NCI-H1092 treated with DMSO at 0.1 percent for 48 hours (cell line): ENCODE data around the gene HHLA2.
"Not testable (repeated sequence)": the region's sequence is repeated elsewhere in the genome, so short reads cannot be mapped to it uniquely, and the experiment has no call there.

Source experiments
- DNase-seq: peaks from one replicate; lab custom pipeline; 2025; lab: John Stamatoyannopoulos, UW

Gene HHLA2

DNA sequence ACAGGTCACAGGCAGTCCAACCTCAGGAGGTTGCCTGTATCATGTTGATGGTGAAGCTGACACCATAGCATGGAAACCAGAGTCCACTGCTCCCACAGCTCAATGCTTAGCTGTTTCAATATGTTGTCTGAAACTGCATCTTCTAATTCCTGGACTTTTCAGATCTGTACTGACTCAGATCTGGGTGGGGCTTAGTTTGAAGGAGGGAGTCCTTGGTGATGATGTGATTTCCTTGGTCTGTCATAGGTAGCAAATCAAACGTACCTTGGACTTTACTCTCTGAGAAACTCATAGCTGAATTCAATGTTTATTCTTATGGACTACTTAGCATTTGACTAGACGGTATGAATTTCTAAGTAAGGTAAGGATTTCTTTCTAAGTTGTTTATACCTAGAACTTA, at the start of gene HHLA2:
HHLA2 (plus strand) TSS at position 310 of the 400 bp plus-strand sequence. CDS start 55,266 bp downstream, outside the sequence.
- DNase-seq, result no peak

GRCh38 chr3:108250626-108251025, 45.7 kb upstream of the HHLA2 start:
- no peak for DNase-seq

DNA sequence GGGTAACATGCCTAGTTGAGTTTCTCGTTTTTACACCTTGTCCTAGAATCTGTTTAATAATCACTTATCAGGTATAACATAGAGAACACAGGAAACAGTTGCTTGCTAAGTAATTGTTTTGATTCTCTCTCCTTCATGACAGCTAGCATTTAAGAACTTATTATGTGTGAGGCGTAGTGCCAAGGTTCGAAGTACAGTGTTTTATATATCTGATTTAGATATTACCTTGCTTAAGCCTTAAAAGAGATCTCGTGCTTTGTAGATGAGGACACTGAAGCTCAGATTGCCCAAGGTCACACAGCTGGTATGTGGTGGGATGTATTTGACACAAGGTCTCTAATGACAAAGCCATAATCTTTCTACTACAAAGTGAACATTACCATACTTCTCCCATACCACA, 45.1 kb upstream of the HHLA2 start:
- no peak for DNase-seq

DNA sequence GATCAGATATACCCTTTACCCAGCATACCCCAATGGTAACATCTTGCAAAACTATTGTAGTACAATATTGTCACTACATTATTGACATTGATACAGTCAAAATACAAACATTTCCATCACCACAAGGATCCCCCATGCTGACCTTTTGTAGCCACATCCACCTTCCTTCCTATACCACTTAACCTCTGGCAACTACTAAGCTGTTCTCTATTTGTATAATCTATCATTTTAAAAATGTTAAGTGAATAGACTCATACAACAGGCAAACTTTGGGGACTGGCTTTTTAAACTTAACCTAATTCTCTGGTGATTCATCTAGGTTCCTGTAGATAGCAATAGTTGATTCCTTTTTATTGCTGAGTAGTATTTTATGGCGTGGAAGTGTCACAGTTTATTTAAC, 44.5 kb upstream of the HHLA2 start:
- no peak for DNase-seq

- no peak for DNase-seq
These were observed 41.2 kb upstream of the HHLA2 start for GRCh38 chr3:108255131-108255530.

- not testable (repeated sequence) for DNase-seq
These were observed 31.6 kb upstream of the HHLA2 start for GRCh38 chr3:108264534-108265298.

DNA sequence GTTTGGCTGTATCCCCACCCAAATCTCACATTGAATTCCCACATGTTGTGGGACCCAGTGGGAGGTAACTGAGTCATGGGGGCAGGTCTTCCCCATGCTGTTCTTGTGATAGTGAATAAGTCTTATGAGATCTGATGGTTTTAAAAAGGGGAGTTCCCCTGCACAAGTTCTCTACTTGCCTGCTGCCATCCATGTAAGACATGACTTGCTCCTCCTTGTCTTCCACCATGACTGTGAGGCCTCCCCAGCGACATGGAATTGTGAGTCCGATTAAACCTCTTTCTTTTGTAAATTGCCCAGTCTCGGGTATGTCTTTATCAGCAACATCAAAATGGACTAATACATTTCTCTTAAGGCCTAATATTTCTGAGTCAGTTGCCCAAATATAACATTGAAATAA, 28.1 kb upstream of the HHLA2 start:
- DNase-seq, result not testable (repeated sequence)

DNA sequence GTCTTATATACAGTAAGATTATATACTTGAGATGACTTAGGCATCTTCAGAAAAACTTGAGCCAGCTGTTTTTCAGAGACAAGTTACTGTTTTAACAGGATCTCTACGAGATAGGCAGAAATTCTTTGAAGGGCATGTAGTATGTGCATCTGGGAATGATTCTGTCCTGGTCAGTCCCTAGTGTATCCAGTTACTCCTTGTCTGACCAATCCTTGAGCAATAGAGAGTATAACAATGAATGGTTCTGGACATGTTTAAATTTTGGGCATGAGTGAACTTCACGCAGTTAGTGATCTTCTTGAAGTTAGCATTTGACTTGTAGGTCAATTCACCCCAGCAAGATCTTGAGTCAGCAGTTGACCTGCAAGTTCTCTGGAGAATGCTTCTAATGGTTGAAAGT, 24.7 kb upstream of the HHLA2 start:
- DNase-seq, result no peak

GRCh38 chr3:108279066-108279465, 17.3 kb upstream of the HHLA2 start:
- DNase-seq, result not testable (repeated sequence)

GRCh38 chr3:108280476-108280875, 15.9 kb upstream of the HHLA2 start:
- DNase-seq, result no peak

DNA sequence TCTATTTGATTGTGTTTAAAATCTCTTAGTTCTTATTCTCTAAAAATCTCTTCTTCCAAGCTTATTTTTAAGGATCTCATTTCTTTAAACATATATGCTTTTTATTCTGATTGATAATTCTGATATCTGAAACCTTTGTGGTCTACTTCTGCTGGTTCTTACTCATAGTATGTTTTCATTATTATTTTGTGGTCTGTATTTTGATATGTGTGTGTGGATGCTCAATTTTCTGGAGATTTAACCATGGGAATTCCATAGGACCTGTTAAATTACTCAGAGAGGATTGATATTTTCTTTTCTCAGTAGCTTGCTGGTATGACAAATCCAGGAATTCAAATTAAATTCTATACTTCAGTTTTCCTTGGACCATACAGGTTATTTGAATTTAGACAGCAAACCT, 14.7 kb upstream of the HHLA2 start:
- DNase-seq, result no peak

DNA sequence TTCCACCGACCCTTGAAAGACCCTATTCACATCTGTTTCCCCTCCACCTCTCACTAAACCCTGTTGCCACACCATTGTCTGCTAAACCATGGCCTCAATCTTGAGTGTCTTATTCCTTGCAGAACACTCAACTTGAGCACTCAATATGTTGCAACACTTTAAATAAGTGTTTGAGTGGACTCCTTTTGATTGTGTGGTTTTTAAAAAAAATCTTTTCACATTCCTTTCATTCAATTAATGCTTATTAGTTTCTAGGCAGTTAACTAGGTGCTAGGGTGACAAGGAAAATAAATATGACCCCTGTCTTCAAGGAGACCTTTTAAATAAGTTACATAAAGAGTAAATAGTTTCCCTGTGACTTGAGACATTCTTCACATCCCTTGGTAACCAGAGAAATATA, 13.3 kb upstream of the HHLA2 start:
- DNase-seq, result no peak

- no peak for DNase-seq
These were observed 12.4 kb upstream of the HHLA2 start for GRCh38 chr3:108283989-108284388.

DNA sequence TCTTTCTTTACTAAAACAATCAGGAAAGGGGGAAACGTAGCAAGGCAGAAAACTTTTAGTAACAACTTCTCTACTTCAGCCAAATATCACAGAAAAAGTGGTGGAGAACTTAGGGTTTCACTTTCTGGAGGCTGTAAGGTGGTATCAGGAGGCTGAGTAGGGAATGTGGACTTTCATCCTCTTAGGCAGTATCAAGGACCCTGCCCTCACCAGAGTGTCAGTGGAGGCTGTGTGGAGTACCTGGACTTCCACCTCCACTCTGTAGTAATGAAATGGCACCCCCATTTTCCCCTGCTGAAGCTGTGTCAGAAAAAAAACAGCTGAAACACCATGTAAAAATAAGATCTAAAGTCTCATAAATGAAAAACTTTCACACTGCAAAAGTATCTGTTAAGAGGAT, 11.2 kb upstream of the HHLA2 start:
- DNase-seq, result no peak

GRCh38 chr3:108287146-108287545, 9.2 kb upstream of the HHLA2 start:
- DNase-seq, result no peak

DNA sequence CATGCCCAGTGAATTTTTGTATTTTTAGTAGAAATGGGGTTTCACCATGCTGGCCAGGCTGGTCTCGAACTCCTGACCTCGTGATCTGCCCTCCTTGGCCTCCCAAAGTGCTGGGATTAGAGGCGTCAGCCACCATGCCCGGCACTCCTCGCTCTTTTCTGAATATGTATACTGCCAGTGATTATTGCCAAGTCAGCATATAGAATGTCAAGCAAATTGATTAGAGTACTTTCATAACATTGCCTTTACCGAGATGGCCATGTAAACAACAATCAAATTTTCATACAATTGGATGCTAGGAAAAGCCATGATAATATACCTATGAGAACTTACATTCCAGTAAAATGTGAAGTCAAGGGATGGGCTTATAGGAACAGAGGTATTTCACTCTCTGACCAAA, 8.2 kb upstream of the HHLA2 start:
- not testable (repeated sequence) for DNase-seq

DNA sequence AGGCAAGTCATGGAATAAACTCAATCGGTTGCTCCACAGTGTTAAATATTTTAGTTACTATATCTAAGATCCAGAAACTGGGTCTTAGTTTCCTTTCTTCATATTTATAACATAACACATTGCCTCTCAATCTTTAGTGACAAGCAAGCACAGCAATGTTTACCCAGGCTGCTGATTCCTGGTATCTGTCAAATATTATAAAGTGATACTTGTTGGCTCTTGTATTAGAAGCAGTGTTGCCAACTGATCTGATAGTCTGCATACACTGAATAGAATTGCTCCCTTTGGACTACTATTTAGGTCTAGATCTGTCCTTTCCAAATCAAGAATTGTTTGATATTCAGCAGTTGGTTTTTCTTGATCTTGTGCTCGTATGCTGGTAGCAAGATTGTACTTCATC, 7.2 kb upstream of the HHLA2 start:
- DNase-seq, result no peak

DNA sequence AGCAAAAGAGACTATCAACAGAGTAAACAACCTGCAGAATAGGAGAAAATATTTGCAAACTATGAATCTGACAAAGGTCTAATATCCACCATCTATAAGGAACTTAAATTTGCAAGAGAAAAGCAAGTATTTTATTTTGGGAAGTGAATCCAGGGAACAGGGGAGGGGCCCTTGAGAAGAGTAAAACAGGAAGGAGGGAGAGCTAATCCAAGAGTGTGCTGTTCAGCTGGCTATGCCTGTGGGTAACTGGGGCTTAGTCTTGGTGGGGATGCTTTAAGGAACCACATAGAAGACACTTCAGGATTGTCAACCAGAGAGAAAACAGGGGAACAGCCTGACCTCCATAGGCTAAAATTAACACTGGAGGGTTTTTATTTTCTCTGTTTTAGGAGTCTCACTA, 3.9 kb upstream of the HHLA2 start:
- no peak for DNase-seq

- DNase-seq, result no peak
These were observed 3.4 kb upstream of the HHLA2 start for GRCh38 chr3:108292905-108293328.

- no peak for DNase-seq
These were observed 2.5 kb upstream of the HHLA2 start for GRCh38 chr3:108293858-108294257.

GRCh38 chr3:108295421-108296175, 750 bp upstream of the HHLA2 start:
- no peak for DNase-seq

DNA sequence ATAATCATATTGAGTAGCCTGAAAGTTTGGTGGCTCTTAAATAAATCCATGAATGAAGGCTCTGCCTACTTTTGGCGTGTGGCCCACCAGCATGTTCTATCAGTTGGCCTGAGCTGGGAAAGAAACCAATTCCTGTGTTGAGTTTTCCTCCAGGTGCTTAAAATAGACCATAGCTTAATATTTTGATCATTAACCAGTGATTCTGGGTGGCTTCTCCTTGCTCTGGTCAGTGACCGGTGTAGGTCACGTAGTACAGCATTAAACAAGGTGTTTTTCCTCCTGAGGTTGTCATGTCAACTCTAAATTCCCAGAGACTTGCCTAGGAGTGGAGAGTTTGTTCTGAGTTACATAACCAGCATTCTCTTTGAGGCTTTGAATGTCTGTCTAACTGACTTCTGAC, 1.3 kb downstream of the HHLA2 start:
- no peak for DNase-seq

DNA sequence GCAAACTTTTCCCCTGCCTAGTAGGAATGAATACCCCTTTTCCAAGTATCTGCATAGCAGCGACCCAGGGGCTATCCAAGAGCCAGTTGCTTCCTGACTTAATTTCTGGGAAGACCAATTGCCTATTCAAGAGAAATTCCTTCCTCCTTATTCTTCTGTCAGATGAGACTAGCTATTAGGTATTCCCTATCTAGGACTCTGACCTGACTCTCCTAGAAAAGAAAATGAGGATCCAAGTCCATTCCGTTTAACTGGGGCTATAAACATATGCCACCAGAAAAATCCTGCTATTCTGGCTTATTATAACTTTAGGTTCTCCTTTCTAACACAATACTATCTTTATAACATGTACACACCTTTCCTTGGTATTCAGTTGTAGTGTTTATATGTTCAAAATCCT, 1.7 kb downstream of the HHLA2 start:
- no peak for DNase-seq
